Endothelial cell (in vitro differentiated cells): ENCODE data around the gene IL27RA. TPM values are rescaled to one million over a fixed set of nuclear protein-coding genes. Genes with fewer than 3 reads are reported as not detected.
"Not testable (repeated sequence)": the region's sequence is repeated elsewhere in the genome, so short reads cannot be mapped to it uniquely, and the experiment has no call there.

Experiments used
- DNase-seq: peaks from one replicate; pipeline ENCODE4 v3.0.0; 2021; ENCODE audit warnings: low spot score
- H3K27ac Mint-ChIP-seq: one replicate; pipeline ENCODE4 v1.8.0; 2021; ENCODE audit warnings: mixed read lengths, inconsistent platforms; ENCODE audit not compliant: unreplicated experiment
- H3K27me3 Mint-ChIP-seq: one replicate; pipeline ENCODE4 v1.8.0; 2021; ENCODE audit warnings: mild to moderate bottlenecking, moderate library complexity, mixed read lengths, inconsistent platforms; ENCODE audit not compliant: unreplicated experiment
- H3K36me3 Mint-ChIP-seq: one replicate; pipeline ENCODE4 v1.8.0; 2021; ENCODE audit warnings: mild to moderate bottlenecking, low read depth, mixed read lengths, inconsistent platforms; ENCODE audit not compliant: unreplicated experiment
- H3K4me1 Mint-ChIP-seq: one replicate; pipeline ENCODE4 v1.8.0; 2021; ENCODE audit warnings: mild to moderate bottlenecking, mixed read lengths, inconsistent platforms; ENCODE audit not compliant: unreplicated experiment
- H3K4me3 Mint-ChIP-seq: one replicate; pipeline ENCODE4 v1.8.0; 2021; ENCODE audit warnings: mild to moderate bottlenecking, mixed read lengths, inconsistent platforms; ENCODE audit not compliant: unreplicated experiment
- H3K9me3 Mint-ChIP-seq: one replicate; pipeline ENCODE4 v1.8.0; 2021; ENCODE audit warnings: mixed read lengths, inconsistent platforms; ENCODE audit not compliant: unreplicated experiment
- CTCF ChIP-seq: fragments of 200-600 bp; sonication (generic); IDR thresholded peaks from one replicate; pipeline ENCODE4 v1.5.0; 2021; ENCODE audit warnings: antibody characterized with exemption; ENCODE audit not compliant: unreplicated experiment
- total RNA-seq: library from RNA; stranded (reverse); fragmentation: NEBNext Ultra II Directional; extraction: Animal tissue kit (Norgen Biotek cat#: 25700); gene quantifications from one replicate; pipeline ENCODE4 v1.2.1, GENCODE V29; 2021; ENCODE audit not compliant: unreplicated experiment

Gene IL27RA
- total RNA-seq, 1 donor from 2014 or later: 6.3 TPM

GRCh38 chr19:14050961-14051360, 19.4 kb downstream of the IL27RA start:
- H3K36me3 Mint-ChIP-seq, H3K9me3 Mint-ChIP-seq, H3K4me3 Mint-ChIP-seq, H3K27ac Mint-ChIP-seq, DNase-seq, H3K4me1 Mint-ChIP-seq, H3K27me3 Mint-ChIP-seq: not testable (repeated sequence)
- peak; percentile 12 for TF ChIP-seq CTCF

- no peak overlapping the region for H3K4me3 Mint-ChIP-seq
- no peak for TF ChIP-seq CTCF
- H3K4me1 Mint-ChIP-seq: no peaks in the 10 kb centered on the region
- no peak for DNase-seq
- H3K36me3 Mint-ChIP-seq: peaks cover 4% of the 10 kb centered on the region
- peaks cover 6% of the 10 kb centered on the region for H3K27me3 Mint-ChIP-seq
- no peaks in the 10 kb centered on the region for H3K9me3 Mint-ChIP-seq
- H3K27ac Mint-ChIP-seq: no peak overlapping the region
Measured at GRCh38 chr19:14051980-14052379, 20.4 kb downstream of the IL27RA start.

- Mint-ChIP-seq H3K36me3 (peaks cover 4% of the 10 kb centered on the region), H3K4me1 (no peaks in the 10 kb centered on the region), H3K4me3 (no peak overlapping the region), H3K9me3 (no peaks in the 10 kb centered on the region), H3K27me3 (peaks cover 7% of the 10 kb centered on the region), H3K27ac (no peak overlapping the region)
- TF ChIP-seq CTCF: no peak
- DNase-seq: no peak
Measured at GRCh38 chr19:14052470-14052869, 20.9 kb downstream of the IL27RA start.

- H3K27ac Mint-ChIP-seq: no peak overlapping the region
- DNase-seq: no peak
- no peaks in the 10 kb centered on the region for H3K4me1 Mint-ChIP-seq
- no peak for TF ChIP-seq CTCF
- peaks cover 7% of the 10 kb centered on the region for H3K27me3 Mint-ChIP-seq
- H3K4me3 Mint-ChIP-seq: no peak overlapping the region
- H3K36me3 Mint-ChIP-seq: peaks cover 4% of the 10 kb centered on the region
- no peaks in the 10 kb centered on the region for H3K9me3 Mint-ChIP-seq
Measured at GRCh38 chr19:14053032-14053431, 21.5 kb downstream of the IL27RA start.

- no peak overlapping the region for H3K27ac Mint-ChIP-seq
- no peak for TF ChIP-seq CTCF
- H3K4me3 Mint-ChIP-seq: no peak overlapping the region
- peaks cover 4% of the 10 kb centered on the region for H3K36me3 Mint-ChIP-seq
- no peaks in the 10 kb centered on the region for H3K9me3 Mint-ChIP-seq
- H3K27me3 Mint-ChIP-seq: peaks cover 8% of the 10 kb centered on the region
- DNase-seq: no peak
- H3K4me1 Mint-ChIP-seq: peaks cover 4% of the 10 kb centered on the region
Measured at GRCh38 chr19:14053500-14053899, 21.9 kb downstream of the IL27RA start.
